ENCODE data around the gene CLTB. TPM values are rescaled to one million over a fixed set of nuclear protein-coding genes. Genes with fewer than 3 reads are reported as not detected.

Gene CLTB
- total and polyA plus RNA-seq, 2 of the 13 experiments (the other 11 are each of a cell fraction or from before 2014, with no cell fraction given): 23.3 to 33.8 TPM

DNA sequence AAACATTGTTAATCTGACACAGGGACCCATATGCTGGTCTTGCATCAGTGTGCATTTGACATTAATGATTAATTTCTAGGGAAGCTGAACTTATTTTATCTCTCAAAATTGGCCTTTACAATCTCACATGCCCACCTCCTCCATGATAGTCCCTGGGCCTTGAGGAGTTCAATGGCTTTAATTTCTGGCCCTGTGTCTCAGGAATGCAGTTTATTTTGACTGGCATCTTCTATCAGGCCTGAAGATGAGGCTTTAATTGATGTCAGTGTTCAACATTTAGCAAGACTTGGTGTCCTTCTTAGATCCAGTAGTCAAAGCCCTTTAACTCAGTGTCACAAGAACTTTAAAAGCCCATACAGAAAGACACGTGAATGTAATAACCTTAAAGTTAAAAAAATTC lies 10.5 kb upstream of the CLTB start (continued):
- TF ChIP-seq, protein P1, sequence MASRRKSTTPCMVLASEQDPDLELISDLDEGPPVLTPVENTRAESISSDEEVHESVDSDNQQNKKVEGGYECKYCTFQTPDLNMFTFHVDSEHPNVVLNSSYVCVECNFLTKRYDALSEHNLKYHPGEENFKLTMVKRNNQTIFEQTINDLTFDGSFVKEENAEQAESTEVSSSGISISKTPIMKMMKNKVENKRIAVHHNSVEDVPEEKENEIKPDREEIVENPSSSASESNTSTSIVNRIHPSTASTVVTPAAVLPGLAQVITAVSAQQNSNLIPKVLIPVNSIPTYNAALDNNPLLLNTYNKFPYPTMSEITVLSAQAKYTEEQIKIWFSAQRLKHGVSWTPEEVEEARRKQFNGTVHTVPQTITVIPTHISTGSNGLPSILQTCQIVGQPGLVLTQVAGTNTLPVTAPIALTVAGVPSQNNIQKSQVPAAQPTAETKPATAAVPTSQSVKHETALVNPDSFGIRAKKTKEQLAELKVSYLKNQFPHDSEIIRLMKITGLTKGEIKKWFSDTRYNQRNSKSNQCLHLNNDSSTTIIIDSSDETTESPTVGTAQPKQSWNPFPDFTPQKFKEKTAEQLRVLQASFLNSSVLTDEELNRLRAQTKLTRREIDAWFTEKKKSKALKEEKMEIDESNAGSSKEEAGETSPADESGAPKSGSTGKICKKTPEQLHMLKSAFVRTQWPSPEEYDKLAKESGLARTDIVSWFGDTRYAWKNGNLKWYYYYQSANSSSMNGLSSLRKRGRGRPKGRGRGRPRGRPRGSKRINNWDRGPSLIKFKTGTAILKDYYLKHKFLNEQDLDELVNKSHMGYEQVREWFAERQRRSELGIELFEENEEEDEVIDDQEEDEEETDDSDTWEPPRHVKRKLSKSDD (CRISPR knock-in tag; IDR thresholded peaks at IDR 0.05; ENCODE audit: low read depth): no peak
- TF ChIP-seq FLYWCH1 (CRISPR knock-in tag; IDR thresholded peaks at IDR 0.05) (no peak), REXO4 (CRISPR knock-in tag; IDR thresholded peaks at IDR 0.05; ENCODE audit: borderline replicate concordance) (no peak)

DNA sequence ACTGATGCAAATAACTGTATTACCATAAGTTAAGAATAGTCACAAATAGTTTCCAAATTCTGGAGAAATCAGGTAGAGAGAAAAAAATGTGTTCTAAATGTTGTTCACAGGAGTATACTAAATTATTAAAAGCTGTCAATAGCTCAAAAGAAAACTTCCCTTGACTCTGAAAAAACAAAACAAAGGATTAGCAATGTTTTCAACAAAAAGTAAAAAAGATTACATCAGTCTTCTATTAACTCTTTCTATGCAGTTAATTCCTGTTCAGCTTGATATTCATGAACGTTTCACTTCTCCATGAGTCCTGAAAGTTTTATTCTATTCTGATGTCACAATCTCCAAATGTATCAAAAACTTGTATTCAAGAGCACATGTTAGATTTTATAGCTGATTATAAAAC lies 9.5 kb upstream of the CLTB start:
- Histone ChIP-seq H2AFZ (ENCODE audit: low read length) (no peak overlapping the region), H3K9me3 (ENCODE audit: low read length) (no peaks in the 10 kb centered on the region), H3K27me3 (ENCODE audit: control insufficient read depth in 1 of 2, insufficient read depth in 2 of 2, low read length in 2 of 2) (no peaks in the 10 kb centered on the region), H3K9ac (ENCODE audit: insufficient read depth, low read depth, low read length) (no peak overlapping the region), H3K36me3 (replicated peaks in 1 of 2; ENCODE audit: control insufficient read depth in 1 of 2, insufficient read depth in 2 of 2, low read length in 2 of 2) (no peaks in the 10 kb centered on the region), H3K79me2 (ENCODE audit: insufficient read depth, low read length) (no peaks in the 10 kb centered on the region), H3K27ac (ENCODE audit: extremely low read length, insufficient read depth, low read length) (no peak overlapping the region), H4K20me1 (ENCODE audit: insufficient read depth, low read length) (no peaks in the 10 kb centered on the region), H3K4me3 (replicated peaks in 1 of 3; ENCODE audit: insufficient read depth in 1 of 3, low read depth in 2 of 3, low read length in 3 of 3) (no peak overlapping the region), H3K4me2 (ENCODE audit: low read depth, low read length) (no peak overlapping the region), H3K4me1 (ENCODE audit: insufficient read depth, low read length) (peaks cover 12% of the 10 kb centered on the region)
- no peak for FAIRE-seq
- no peak for DNase-seq (ENCODE audit: low spot score)
- POLR2A ChIA-PET: no interaction called here
- CTCF ChIA-PET (ENCODE audit: low intra/inter-chr PET ratio, low total read pairs): no interaction called here
- no TSS peak for BruUV-seq (replicated peaks)
- in situ Hi-C loops (cut with HindIII; ENCODE audit: extremely low pct_ligation_motif_present, low pct_unique_long_range_greater_than_20kb): loop anchor here (25.0 kb wide), 1 partner anchor 563 kb away; the partner anchor contains the start of gene CPLX2
- WGBS (ENCODE audit: low lambda C conversion rate): 61% methylated on average over 1 of the region's 1 CpG
- TF ChIP-seq ZNF570 (CRISPR knock-in tag; IDR thresholded peaks at IDR 0.05; ENCODE audit: borderline replicate concordance) (no peak), TBP (CRISPR knock-in tag; IDR thresholded peaks at IDR 0.05) (no peak), ZNF761 (CRISPR knock-in tag; conservative IDR thresholded peaks at IDR 0.05) (no peak), ZNF543 (CRISPR knock-in tag; IDR thresholded peaks at IDR 0.05) (no peak), NFIC (IDR thresholded peaks at IDR 0.05; ENCODE audit: low read length) (no peak), RCOR2 (CRISPR knock-in tag; IDR thresholded peaks at IDR 0.05) (no peak), IKZF1 (IDR thresholded peaks at IDR 0.05) (no peak), ZNF749 (CRISPR knock-in tag; IDR thresholded peaks at IDR 0.05; ENCODE audit: borderline replicate concordance) (no peak), KLF13 (CRISPR knock-in tag; IDR thresholded peaks at IDR 0.05) (no peak), KDM2A (CRISPR knock-in tag; IDR thresholded peaks at IDR 0.05; ENCODE audit: borderline replicate concordance, low read depth) (no peak)
- TF ChIP-seq, protein P2, sequence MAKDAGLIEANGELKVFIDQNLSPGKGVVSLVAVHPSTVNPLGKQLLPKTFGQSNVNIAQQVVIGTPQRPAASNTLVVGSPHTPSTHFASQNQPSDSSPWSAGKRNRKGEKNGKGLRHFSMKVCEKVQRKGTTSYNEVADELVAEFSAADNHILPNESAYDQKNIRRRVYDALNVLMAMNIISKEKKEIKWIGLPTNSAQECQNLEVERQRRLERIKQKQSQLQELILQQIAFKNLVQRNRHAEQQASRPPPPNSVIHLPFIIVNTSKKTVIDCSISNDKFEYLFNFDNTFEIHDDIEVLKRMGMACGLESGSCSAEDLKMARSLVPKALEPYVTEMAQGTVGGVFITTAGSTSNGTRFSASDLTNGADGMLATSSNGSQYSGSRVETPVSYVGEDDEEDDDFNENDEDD (CRISPR knock-in tag; IDR thresholded peaks at IDR 0.05; ENCODE audit: borderline replicate concordance): no peak
- TF ChIP-seq, protein P3, sequence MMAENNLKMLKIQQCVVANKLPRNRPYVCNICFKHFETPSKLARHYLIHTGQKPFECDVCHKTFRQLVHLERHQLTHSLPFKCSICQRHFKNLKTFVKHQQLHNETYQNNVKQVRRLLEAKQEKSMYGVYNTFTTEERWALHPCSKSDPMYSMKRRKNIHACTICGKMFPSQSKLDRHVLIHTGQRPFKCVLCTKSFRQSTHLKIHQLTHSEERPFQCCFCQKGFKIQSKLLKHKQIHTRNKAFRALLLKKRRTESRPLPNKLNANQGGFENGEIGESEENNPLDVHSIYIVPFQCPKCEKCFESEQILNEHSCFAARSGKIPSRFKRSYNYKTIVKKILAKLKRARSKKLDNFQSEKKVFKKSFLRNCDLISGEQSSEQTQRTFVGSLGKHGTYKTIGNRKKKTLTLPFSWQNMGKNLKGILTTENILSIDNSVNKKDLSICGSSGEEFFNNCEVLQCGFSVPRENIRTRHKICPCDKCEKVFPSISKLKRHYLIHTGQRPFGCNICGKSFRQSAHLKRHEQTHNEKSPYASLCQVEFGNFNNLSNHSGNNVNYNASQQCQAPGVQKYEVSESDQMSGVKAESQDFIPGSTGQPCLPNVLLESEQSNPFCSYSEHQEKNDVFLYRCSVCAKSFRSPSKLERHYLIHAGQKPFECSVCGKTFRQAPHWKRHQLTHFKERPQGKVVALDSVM (CRISPR knock-in tag; IDR thresholded peaks at IDR 0.05): no peak
- TF ChIP-seq, protein P4, sequence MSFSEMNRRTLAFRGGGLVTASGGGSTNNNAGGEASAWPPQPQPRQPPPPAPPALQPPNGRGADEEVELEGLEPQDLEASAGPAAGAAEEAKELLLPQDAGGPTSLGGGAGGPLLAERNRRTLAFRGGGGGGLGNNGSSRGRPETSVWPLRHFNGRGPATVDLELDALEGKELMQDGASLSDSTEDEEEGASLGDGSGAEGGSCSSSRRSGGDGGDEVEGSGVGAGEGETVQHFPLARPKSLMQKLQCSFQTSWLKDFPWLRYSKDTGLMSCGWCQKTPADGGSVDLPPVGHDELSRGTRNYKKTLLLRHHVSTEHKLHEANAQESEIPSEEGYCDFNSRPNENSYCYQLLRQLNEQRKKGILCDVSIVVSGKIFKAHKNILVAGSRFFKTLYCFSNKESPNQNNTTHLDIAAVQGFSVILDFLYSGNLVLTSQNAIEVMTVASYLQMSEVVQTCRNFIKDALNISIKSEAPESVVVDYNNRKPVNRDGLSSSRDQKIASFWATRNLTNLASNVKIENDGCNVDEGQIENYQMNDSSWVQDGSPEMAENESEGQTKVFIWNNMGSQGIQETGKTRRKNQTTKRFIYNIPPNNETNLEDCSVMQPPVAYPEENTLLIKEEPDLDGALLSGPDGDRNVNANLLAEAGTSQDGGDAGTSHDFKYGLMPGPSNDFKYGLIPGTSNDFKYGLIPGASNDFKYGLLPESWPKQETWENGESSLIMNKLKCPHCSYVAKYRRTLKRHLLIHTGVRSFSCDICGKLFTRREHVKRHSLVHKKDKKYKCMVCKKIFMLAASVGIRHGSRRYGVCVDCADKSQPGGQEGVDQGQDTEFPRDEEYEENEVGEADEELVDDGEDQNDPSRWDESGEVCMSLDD (CRISPR knock-in tag; IDR thresholded peaks at IDR 0.05; ENCODE audit: borderline replicate concordance): no peak
- no peak for ATAC-seq
- intact Hi-C loops (cut with micrococcal nuclease; ENCODE audit: unreplicated experiment): no loop called here

All from HepG2 (cell line).